Stomach smooth muscle (tissue), 2 donors: Measurements from ENCODE around the gene APOBEC3G.

ENCODE experiments used
- H3K27ac ChIP-seq: one replicate; pipeline ENCODE4 v1.7.0; 2013; ENCODE audit warnings: mild to moderate bottlenecking, low read length, inconsistent platforms
- H3K27me3 ChIP-seq, 2 donors: one replicate each; pipeline ENCODE4 v1.7.0; 2013; ENCODE audit warnings: low read length in 2 of 2; ENCODE audit not compliant: insufficient read depth in 2 of 2, control insufficient read depth in 1 of 2
- H3K36me3 ChIP-seq, 2 donors: one replicate each; pipeline ENCODE4 v1.7.0; 2013; ENCODE audit warnings: low read length in 2 of 2; ENCODE audit not compliant: control insufficient read depth in 2 of 2, insufficient read depth in 2 of 2
- H3K4me1 ChIP-seq: one replicate; pipeline ENCODE4 v1.7.0; 2013; ENCODE audit warnings: low read length; ENCODE audit not compliant: control insufficient read depth, insufficient read depth
- H3K4me3 ChIP-seq, 2 donors: one replicate each; pipeline ENCODE4 v1.7.0; 2013; ENCODE audit warnings: low read length in 2 of 2
- H3K9ac ChIP-seq, 2 donors: one replicate each; pipeline ENCODE4 v1.7.0; 2013; ENCODE audit warnings: low read length in 2 of 2, mild to moderate bottlenecking in 1 of 2
- H3K9me3 ChIP-seq, 2 donors: one replicate each; pipeline ENCODE4 v1.7.0; 2013; ENCODE audit warnings: low read length in 2 of 2; ENCODE audit not compliant: control insufficient read depth in 2 of 2
- donor health status: healthy.
- donor health status: Pancreatic carcinoma.

APOBEC3G gene

DNA sequence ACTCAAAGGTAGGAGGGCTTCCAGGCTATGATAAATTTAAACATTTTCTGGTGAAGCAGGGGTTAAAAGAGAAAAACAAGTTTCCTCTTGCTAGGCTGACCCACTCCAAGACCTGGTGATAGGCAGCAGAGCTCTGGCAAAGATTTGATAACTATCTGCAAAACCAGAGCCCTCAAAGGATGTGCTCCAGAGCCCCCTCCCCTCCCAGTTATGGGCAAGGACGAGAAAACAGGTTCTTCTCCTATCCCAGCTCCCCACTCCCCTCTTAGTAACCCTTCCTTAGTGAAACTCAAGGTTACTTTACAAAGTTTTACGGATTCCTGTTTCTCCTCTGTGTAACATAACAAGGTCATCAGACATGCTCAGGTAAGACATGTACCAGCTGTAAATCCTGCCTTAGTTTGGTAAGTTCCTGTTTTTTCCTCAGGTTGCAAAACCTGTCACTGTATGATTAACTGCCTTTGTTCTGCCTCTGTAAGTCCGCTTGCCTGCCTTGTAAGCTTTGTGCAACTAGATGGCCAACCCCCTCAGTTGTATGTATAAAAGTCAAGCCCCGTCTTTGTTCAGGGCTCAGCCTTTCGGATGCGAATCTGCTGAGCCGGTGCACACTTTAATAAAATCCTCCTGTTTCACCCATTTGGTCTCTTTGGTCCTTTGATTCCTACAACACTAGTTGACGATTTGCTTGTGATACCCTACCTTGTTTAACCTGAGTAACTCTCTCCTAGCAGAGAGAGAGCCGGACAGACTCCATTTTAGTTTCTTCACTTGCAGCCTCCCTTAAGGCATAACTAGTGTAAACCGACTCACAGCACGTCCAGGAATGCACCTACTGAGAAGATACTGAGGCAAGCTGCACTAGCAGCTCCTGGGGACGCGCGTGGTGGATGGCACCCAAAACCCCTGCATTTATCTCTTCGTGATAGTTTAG, 33.8 kb downstream of the APOBEC3G start:
- no peak overlapping the region for H3K4me3 ChIP-seq
- H3K4me1 ChIP-seq, result no peaks in the 10 kb centered on the region
- no peak overlapping the region for H3K9ac ChIP-seq
- no peaks in the 10 kb centered on the region for H3K36me3 ChIP-seq
- no peaks in the 10 kb centered on the region for H3K9me3 ChIP-seq
- H3K27me3 ChIP-seq, result peaks cover 1 to 3% of the 10 kb centered on the region in 2 donors
- no peak overlapping the region for H3K27ac ChIP-seq

DNA sequence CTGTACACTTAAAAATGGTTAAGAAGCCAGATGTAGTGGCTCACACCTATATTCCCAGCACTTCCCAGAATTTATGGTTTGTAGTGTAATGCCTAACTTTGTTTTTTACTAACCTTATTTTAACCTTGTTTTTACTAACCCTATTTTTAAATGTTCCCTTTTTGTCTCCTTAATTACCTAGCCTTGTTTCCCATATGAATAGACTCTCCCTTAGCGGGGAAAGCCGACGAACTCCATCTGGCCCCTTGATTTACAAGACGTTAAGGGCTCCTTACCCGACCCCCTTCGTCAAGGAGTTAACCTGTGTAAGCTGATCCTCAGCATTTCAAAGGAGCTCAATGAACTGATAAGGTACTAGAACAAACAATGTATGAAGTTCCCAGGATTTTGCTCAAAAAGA, 37.0 kb downstream of the APOBEC3G start:
- H3K4me3 ChIP-seq, result no peak overlapping the region
- H3K27me3 ChIP-seq, result peaks cover 2 to 3% of the 10 kb centered on the region in 2 donors
- H3K9ac ChIP-seq, result no peak overlapping the region
- no peak overlapping the region for H3K27ac ChIP-seq
- H3K4me1 ChIP-seq, result no peaks in the 10 kb centered on the region
- no peaks in the 10 kb centered on the region for H3K36me3 ChIP-seq
- H3K9me3 ChIP-seq, result no peaks in the 10 kb centered on the region

DNA sequence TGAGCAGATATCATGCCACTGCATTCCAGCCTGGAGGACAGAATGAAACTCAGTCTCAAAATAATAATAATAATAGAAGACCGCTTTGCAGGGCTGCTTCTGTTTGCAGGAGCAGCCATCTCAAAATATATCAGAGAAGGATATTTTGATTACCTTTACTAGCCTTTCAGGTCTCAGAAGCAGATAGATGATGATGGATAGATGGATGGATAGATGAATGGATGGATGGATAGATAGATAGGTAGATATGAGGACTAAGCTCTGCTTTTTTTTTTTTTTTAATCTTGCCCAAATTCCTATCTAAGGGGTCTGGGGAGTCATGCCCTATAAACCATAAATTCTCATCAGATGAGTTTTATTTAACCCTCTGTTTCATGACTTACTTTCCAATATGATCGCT, 38.5 kb downstream of the APOBEC3G start:
- no peaks in the 10 kb centered on the region for H3K36me3 ChIP-seq
- H3K27me3 ChIP-seq, result peaks cover 2 to 3% of the 10 kb centered on the region in 2 donors
- no peak overlapping the region for H3K4me3 ChIP-seq
- no peak overlapping the region for H3K9ac ChIP-seq
- no peaks in the 10 kb centered on the region for H3K4me1 ChIP-seq
- H3K9me3 ChIP-seq, result no peaks in the 10 kb centered on the region
- no peak overlapping the region for H3K27ac ChIP-seq

DNA sequence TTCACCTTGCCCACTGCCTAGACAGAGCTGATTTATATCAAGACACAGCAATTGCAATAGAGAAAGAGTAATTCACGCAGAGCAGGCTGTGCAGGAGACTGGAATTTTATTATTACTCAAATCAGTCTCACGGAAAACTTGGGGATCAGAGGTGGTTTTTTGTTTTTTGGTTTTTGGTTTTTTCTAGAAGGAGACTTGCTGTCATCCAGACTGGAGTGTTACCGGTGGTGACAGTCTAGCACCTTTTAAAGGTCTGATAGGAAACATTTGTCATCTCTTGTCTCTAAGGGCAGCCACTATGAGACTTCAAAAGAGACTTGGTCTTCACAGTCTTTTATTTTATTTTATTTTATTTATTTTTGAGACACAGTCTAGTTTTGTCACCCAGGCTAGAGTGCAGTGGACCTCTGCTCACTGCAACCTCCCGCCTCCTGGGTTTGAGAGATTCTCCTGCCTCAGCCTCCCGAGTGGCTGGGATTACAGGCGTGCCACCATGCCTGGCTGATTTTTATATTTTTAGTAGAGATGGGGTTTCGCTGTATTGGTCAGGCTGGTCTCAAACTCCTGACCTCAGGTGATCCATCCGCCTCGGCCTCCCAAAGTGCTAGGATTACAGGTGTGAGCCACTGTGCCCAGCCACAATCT, 39.0 kb downstream of the APOBEC3G start:
- peaks cover 2 to 3% of the 10 kb centered on the region in 2 donors for H3K27me3 ChIP-seq
- H3K9me3 ChIP-seq, result no peaks in the 10 kb centered on the region
- no peak overlapping the region for H3K27ac ChIP-seq
- H3K4me3 ChIP-seq, result no peak overlapping the region
- H3K36me3 ChIP-seq, result no peaks in the 10 kb centered on the region
- H3K4me1 ChIP-seq, result no peaks in the 10 kb centered on the region
- no peak overlapping the region for H3K9ac ChIP-seq

DNA sequence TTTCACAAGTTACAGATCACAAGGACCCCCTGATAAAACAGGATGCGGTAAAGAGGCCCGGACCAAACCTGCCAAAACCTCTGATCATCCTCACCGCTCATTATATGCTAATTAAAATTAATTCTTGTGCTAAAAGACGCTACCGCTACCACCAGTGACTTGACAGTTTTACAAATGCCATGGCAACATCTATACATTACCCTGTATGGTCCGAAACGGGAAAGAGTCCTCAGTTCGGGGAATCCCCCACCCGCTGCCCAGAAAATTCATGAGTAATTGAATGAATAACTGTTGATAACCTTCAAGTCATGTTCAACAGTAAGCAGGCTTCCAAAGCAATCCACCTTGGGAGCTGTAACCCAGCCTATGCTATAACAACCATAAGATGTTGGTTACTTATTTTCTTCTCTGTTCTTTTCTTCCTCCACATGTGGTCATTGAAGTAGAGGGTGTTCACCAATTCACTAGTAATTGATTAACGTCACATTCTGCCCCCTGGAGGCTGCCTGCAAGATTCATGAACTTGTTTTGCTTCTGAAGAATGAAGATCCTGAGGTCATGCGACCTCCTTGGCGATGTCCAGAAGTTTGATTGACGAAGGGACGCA, 40.6 kb downstream of the APOBEC3G start:
- H3K4me1 ChIP-seq, result no peaks in the 10 kb centered on the region
- peaks cover 2 to 3% of the 10 kb centered on the region in 2 donors for H3K27me3 ChIP-seq
- H3K9ac ChIP-seq, result no peak overlapping the region
- H3K4me3 ChIP-seq, result no peak overlapping the region
- no peaks in the 10 kb centered on the region for H3K36me3 ChIP-seq
- H3K27ac ChIP-seq, result no peak overlapping the region
- H3K9me3 ChIP-seq, result no peaks in the 10 kb centered on the region

DNA sequence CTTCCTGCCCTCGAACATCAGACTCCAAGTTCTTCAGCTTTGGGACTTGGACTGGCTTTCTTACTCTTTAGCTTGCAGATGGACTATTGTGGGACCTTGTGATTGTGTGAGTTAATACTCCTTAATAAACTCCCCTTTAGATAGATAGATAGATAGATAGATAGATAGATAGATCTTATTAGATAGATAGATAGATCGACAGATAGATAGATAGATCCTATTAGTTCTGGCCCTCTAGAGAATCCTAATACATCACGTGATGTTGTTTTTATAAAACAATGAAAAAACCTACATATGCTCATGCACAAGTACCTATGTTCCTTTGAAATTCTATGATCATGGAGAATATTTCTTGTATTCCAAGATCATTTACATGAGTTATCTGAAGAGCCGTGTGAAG, 43.9 kb downstream of the APOBEC3G start:
- Histone ChIP-seq H3K36me3 (no peaks in the 10 kb centered on the region), H3K9me3 (no peaks in the 10 kb centered on the region), H3K27me3 (no peaks in the 10 kb centered on the region), H3K9ac (no peak overlapping the region), H3K27ac (no peak overlapping the region), H3K4me3 (no peak overlapping the region), H3K4me1 (no peaks in the 10 kb centered on the region)

DNA sequence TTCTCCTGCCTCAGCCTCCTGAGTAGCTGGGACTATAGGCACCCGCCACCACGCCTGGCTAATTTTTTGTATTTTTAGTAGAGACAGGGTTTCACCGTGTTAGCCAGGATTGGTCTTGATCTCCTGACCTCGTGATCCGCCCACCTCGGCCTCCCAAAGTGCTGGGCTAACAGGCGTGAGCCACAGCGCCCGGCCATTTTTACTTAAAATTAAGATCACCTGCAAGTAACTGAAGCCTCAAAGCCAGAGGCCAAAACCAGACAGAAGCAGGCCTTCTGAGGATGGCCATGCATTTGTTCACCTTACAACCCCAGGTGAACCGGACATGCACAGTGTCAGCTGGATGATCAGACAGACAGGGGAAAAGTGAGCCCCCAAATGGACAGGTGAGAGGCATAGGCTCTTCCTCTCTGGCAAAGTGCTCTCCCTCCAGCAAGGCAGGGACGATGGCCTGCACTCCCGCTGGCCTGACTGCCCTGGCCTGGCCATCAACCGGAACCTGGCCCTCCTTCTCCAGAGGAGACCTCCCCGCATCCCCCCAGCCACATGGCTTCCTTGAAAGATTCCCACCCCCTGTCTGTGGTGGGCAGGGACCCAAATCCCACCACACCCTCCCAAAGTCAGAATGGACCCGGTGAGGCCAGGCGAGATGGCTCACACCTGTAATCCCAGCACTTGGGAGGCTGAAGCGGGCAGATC, 45.8 kb downstream of the APOBEC3G start:
- no peak overlapping the region for H3K4me3 ChIP-seq
- no peaks in the 10 kb centered on the region for H3K9me3 ChIP-seq
- H3K27me3 ChIP-seq, result no peaks in the 10 kb centered on the region
- H3K4me1 ChIP-seq, result no peaks in the 10 kb centered on the region
- H3K27ac ChIP-seq, result no peak overlapping the region
- H3K36me3 ChIP-seq, result no peaks in the 10 kb centered on the region
- H3K9ac ChIP-seq, result no peak overlapping the region

DNA sequence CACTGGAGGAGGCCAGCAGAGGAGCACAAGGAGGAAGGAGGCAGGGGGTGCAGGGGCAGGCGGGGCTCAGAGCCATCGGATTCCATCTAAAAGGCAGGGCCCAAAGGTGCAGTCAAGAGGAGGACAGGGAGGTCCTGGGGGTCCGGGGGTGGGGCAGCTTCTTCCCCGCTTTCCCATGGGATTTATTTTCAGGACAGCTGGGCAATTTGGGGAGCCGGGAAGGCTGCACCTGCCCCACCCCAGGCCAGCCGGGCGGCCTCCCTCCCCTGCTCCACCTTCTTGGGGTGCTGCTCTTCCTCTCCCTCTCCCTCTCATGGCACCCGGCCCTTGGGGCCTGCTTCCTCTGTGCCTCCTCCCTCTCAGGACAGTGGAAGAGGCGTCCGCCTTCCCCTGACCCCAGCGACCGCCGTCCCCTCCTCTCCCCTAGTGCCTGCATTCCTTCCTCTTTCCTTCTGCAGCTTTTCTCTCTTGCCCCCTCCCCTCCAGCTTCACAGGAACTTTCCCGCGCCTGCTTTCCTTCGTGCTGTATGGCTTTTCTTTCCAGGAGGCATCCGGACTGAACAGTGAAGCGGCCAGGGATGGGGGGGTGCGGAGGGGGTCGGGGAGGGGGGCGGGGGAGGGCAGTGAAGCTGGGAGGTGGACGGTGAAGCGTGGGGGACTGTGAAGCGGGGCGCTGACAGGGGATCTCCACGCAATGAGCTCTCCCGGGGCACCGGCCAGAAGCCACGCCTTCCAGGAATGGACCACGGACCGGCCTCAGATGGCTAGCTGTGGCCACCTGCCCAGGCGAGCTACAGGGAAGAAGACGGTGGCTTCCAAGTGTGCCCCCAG, 46.9 kb downstream of the APOBEC3G start:
- no peaks in the 10 kb centered on the region for H3K4me1 ChIP-seq
- no peak overlapping the region for H3K9ac ChIP-seq
- H3K9me3 ChIP-seq, result no peaks in the 10 kb centered on the region
- H3K36me3 ChIP-seq, result peaks cover 0 to 3% of the 10 kb centered on the region in 2 donors
- H3K27ac ChIP-seq, result no peak overlapping the region
- no peaks in the 10 kb centered on the region for H3K27me3 ChIP-seq
- no peak overlapping the region for H3K4me3 ChIP-seq

DNA sequence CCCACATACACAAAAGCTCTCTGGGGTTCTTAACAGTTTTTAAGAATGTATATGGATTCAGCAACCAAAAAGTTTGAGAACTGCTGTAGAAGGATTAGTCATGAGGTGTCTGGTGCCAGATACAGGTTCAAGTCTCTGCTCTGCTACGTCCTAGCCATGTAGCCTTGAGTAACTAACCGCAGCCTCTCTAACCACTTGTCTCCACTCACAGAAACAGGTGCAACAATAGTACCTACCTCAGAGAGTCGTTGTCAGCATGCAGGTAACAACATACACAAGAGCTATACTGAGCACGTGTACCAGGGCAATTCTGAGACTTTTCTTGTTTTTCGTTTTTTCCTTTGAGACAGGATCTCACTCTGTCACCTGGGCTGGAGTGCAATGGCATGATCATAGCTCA, 48.5 kb downstream of the APOBEC3G start:
- no peak overlapping the region for H3K9ac ChIP-seq
- no peak overlapping the region for H3K4me3 ChIP-seq
- no peaks in the 10 kb centered on the region for H3K27me3 ChIP-seq
- peaks cover 7 to 11% of the 10 kb centered on the region in 2 donors for H3K36me3 ChIP-seq
- H3K9me3 ChIP-seq, result no peaks in the 10 kb centered on the region
- H3K4me1 ChIP-seq, result peaks cover 2% of the 10 kb centered on the region
- H3K27ac ChIP-seq, result no peak overlapping the region

DNA sequence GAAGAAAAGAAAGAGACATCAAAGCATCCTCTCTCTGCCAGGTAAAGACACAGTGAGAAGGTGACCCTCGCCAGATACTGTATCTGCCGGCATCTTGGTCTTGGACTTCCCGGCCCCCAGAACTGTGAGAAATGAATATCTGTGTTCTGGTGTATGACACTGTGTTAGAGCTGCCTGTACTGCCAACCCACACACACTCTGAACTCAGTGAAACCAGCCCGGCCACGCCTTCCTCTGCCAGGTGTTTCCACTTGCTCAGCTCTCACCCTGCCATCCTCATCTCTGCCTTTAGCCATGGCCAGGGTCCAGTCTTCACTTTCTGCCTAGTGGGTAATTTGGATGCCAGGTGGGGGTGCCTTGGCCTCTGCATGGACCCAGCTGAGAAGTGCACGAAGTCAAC, 51.4 kb downstream of the APOBEC3G start:
- Histone ChIP-seq H3K4me1 (peaks cover 15% of the 10 kb centered on the region), H3K36me3 (peaks cover 18 to 23% of the 10 kb centered on the region in 2 donors), H3K4me3 (no peak overlapping the region), H3K9me3 (no peaks in the 10 kb centered on the region), H3K27ac (no peak overlapping the region), H3K9ac (no peak overlapping the region), H3K27me3 (no peaks in the 10 kb centered on the region)
